ENCODE results near the gene XYLT1. TPM values are rescaled to one million over a fixed set of nuclear protein-coding genes. Genes with fewer than 3 reads are reported as not detected.

The XYLT1 gene
- total RNA-seq, 1 experiment from 2014 or later: 25.0 TPM

GRCh38 chr16:17370223-17370707 lies 100.5 kb downstream of the XYLT1 start:
- TF ChIP-seq PRRX2 (CRISPR knock-in tag; IDR thresholded peaks at IDR 0.05) (no peak), NR3C1 (CRISPR knock-in tag; conservative IDR thresholded peaks at IDR 0.05; ENCODE audit: low read depth) (no peak)
- Mint-ChIP-seq H3K9me3 (no peaks in the 10 kb centered on the region), H3K4me3 (no peak overlapping the region), H3K27ac (peak overlapping the region; percentile 19), H3K36me3 (no peaks in the 10 kb centered on the region), H3K27me3 (ENCODE audit: low read depth) (no peaks in the 10 kb centered on the region), H3K4me1 (peaks cover 83% of the 10 kb centered on the region)
- ATAC-seq (no peak), DNase-seq (ENCODE audit: low spot score) (no peak)
- POLR2A ChIA-PET: no interaction called here
- CTCF ChIA-PET: interaction anchor here (1.6 to 2.1 kb wide), 2 partner anchors 93 to 98 kb away, joined by 4 to 13 read pairs; no protein-coding TSS in a partner anchor

- Mint-ChIP-seq H3K4me1 (peaks cover 85% of the 10 kb centered on the region), H3K27me3 (ENCODE audit: low read depth) (no peaks in the 10 kb centered on the region), H3K9me3 (no peaks in the 10 kb centered on the region), H3K27ac (peak overlapping the region; percentile 79), H3K4me3 (no peak overlapping the region; the same call in 1 of the 2 replicates), H3K36me3 (no peaks in the 10 kb centered on the region)
- POLR2A ChIA-PET: interaction anchor here (0.7 kb wide), 1 partner anchor 17 kb away, joined by 3 read pairs; no protein-coding TSS in a partner anchor
- TF ChIP-seq ATF1 (CRISPR knock-in tag; IDR thresholded peaks at IDR 0.05) (no peak), PREB (CRISPR knock-in tag; IDR thresholded peaks at IDR 0.05; ENCODE audit: borderline replicate concordance) (no peak), ZNF219 (CRISPR knock-in tag; IDR thresholded peaks at IDR 0.05; ENCODE audit: borderline replicate concordance) (no peak), TP53 (CRISPR knock-in tag; IDR thresholded peaks at IDR 0.05) (no peak)
- CTCF ChIA-PET: interaction anchor here (0.7 to 2.1 kb wide), 4 partner anchors 72 to 155 kb away, joined by 3 to 13 read pairs (median 4); no protein-coding TSS in a partner anchor
- DNase-seq (ENCODE audit: low spot score) (no peak), ATAC-seq (no peak)
Observed at GRCh38 chr16:17369421-17370222, 101.1 kb downstream of the XYLT1 start.

GRCh38 chr16:17368951-17369350 lies 101.8 kb downstream of the XYLT1 start:
- ChIA-PET POLR2A (interaction anchor here (0.7 kb wide), 1 partner anchor 17 kb away, joined by 3 read pairs; no protein-coding TSS in a partner anchor), CTCF (interaction anchor here (0.7 to 2.1 kb wide), 5 partner anchors 72 to 155 kb away, joined by 3 to 13 read pairs (median 4); no protein-coding TSS in a partner anchor)
- Mint-ChIP-seq H3K4me1 (peaks cover 82% of the 10 kb centered on the region), H3K27ac (no peak overlapping the region), H3K36me3 (no peaks in the 10 kb centered on the region), H3K4me3 (no peak overlapping the region), H3K27me3 (ENCODE audit: low read depth) (no peaks in the 10 kb centered on the region), H3K9me3 (no peaks in the 10 kb centered on the region)
- ATAC-seq: no peak
- no peak for DNase-seq (ENCODE audit: low spot score)
- TF ChIP-seq ATF1 (CRISPR knock-in tag; IDR thresholded peaks at IDR 0.05): no peak

GRCh38 chr16:17368446-17368845 lies 102.3 kb downstream of the XYLT1 start:
- TF ChIP-seq GRHL2 (CRISPR knock-in tag; IDR thresholded peaks at IDR 0.05; ENCODE audit: insufficient replicate concordance, severe bottlenecking): no peak
- TF ChIP-seq ZNF121 (CRISPR knock-in tag; IDR thresholded peaks at IDR 0.05): peak; percentile 95
- Mint-ChIP-seq H3K36me3 (no peaks in the 10 kb centered on the region), H3K27me3 (ENCODE audit: low read depth) (no peaks in the 10 kb centered on the region), H3K4me1 (peaks cover 79% of the 10 kb centered on the region), H3K27ac (no peak overlapping the region), H3K4me3 (no peak overlapping the region), H3K9me3 (no peaks in the 10 kb centered on the region)
- no peak for ATAC-seq
- CTCF ChIA-PET: interaction anchor here (0.6 to 1.8 kb wide), 13 partner anchors 8 to 174 kb away, joined by 3 to 22 read pairs (median 4); no protein-coding TSS in a partner anchor
- POLR2A ChIA-PET: no interaction called here
- no peak for DNase-seq (ENCODE audit: low spot score)

GRCh38 chr16:17367923-17368322 lies 102.8 kb downstream of the XYLT1 start:
- no peaks in the 10 kb centered on the region for H3K36me3 Mint-ChIP-seq
- H3K27ac Mint-ChIP-seq: peak overlapping the region; percentile 91
- POLR2A ChIA-PET: no interaction called here
- TF ChIP-seq GRHL2 (CRISPR knock-in tag; IDR thresholded peaks at IDR 0.05; ENCODE audit: insufficient replicate concordance, severe bottlenecking): no peak
- peak; percentile 42; the same call in 1 of the 2 replicates for TF ChIP-seq ZNF423 (CRISPR knock-in tag; IDR thresholded peaks at IDR 0.05)
- no peak for TF ChIP-seq ZMAT4 (CRISPR knock-in tag; IDR thresholded peaks at IDR 0.05)
- TF ChIP-seq NFE2L1 (CRISPR knock-in tag; IDR thresholded peaks at IDR 0.05): peak; percentile 82; the same call in 1 of the 2 replicates
- peak; percentile 70; the same call in 1 of the 2 replicates for TF ChIP-seq ETV6 (CRISPR knock-in tag; IDR thresholded peaks at IDR 0.05)
- 0 out of 2 replicates have a peak, but pooled peaks have one; percentile 40 for TF ChIP-seq SP1 (CRISPR knock-in tag; conservative IDR thresholded peaks at IDR 0.05)
- no peak for TF ChIP-seq ZBTB43 (CRISPR knock-in tag; IDR thresholded peaks at IDR 0.05)
- peaks cover 79% of the 10 kb centered on the region for H3K4me1 Mint-ChIP-seq
- CTCF ChIA-PET: interaction anchor here (0.6 to 1.8 kb wide), 12 partner anchors 9 to 174 kb away, joined by 3 to 22 read pairs (median 4); no protein-coding TSS in a partner anchor
- H3K4me3 Mint-ChIP-seq: no peak overlapping the region
- DNase-seq (ENCODE audit: low spot score) (peak; percentile 82), ATAC-seq (peak; percentile 91)
- H3K9me3 Mint-ChIP-seq: no peaks in the 10 kb centered on the region
- H3K27me3 Mint-ChIP-seq (ENCODE audit: low read depth): no peaks in the 10 kb centered on the region
